Measurements from ENCODE around the gene ADCY10.

The ADCY10 gene, protein sequence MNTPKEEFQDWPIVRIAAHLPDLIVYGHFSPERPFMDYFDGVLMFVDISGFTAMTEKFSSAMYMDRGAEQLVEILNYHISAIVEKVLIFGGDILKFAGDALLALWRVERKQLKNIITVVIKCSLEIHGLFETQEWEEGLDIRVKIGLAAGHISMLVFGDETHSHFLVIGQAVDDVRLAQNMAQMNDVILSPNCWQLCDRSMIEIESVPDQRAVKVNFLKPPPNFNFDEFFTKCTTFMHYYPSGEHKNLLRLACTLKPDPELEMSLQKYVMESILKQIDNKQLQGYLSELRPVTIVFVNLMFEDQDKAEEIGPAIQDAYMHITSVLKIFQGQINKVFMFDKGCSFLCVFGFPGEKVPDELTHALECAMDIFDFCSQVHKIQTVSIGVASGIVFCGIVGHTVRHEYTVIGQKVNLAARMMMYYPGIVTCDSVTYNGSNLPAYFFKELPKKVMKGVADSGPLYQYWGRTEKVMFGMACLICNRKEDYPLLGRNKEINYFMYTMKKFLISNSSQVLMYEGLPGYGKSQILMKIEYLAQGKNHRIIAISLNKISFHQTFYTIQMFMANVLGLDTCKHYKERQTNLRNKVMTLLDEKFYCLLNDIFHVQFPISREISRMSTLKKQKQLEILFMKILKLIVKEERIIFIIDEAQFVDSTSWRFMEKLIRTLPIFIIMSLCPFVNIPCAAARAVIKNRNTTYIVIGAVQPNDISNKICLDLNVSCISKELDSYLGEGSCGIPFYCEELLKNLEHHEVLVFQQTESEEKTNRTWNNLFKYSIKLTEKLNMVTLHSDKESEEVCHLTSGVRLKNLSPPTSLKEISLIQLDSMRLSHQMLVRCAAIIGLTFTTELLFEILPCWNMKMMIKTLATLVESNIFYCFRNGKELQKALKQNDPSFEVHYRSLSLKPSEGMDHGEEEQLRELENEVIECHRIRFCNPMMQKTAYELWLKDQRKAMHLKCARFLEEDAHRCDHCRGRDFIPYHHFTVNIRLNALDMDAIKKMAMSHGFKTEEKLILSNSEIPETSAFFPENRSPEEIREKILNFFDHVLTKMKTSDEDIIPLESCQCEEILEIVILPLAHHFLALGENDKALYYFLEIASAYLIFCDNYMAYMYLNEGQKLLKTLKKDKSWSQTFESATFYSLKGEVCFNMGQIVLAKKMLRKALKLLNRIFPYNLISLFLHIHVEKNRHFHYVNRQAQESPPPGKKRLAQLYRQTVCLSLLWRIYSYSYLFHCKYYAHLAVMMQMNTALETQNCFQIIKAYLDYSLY (N-terminal part only)
- long read RNA-seq: 0 reads

DNA sequence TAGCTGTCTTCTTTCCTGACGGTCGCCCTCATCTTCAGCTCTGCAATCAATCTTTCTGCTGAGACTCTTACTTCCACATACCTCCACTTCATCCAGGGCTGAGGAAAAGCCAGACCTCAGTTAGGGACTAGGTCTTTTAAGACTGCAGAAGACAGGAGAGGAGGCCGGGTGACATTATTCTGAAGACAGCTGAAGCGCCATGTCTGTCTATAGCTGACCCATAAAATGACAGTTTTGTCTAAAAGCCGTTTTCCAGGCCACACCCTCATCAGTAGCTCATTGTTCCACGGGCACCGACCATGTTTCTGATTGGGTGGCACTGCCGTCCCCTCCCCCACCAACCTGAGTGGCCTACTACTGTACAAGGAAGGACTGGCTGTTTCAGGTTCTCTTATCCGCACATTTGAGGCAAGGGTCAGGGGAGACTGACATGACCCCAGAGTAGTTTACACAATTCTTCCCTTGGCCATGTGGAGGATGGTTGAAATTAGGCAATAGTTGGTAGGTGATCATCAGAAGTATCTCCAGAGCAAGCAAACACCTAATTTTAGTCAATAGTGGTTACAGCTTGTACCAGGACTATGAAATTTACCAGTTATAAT is at the start of gene ADCY10:
ADCY10 (minus strand) TSS at position 240 of the 602 bp plus-strand sequence. CDS start 8,994 bp downstream, outside the sequence.
- no peak for DNase-seq (ENCODE audit: low read depth in 1 of 2, low spot score in 1 of 2)
- Histone ChIP-seq H3K27me3 (ENCODE audit: insufficient read depth, poor library complexity, severe bottlenecking) (no peaks in the 10 kb centered on the region), H3K27ac (replicated peaks) (no peak within 1 kb of the TSS), H3K4me3 (replicated peaks; ENCODE audit: insufficient read depth, low read length) (no peak within 1 kb of the TSS)
- TF ChIP-seq, protein P1, sequence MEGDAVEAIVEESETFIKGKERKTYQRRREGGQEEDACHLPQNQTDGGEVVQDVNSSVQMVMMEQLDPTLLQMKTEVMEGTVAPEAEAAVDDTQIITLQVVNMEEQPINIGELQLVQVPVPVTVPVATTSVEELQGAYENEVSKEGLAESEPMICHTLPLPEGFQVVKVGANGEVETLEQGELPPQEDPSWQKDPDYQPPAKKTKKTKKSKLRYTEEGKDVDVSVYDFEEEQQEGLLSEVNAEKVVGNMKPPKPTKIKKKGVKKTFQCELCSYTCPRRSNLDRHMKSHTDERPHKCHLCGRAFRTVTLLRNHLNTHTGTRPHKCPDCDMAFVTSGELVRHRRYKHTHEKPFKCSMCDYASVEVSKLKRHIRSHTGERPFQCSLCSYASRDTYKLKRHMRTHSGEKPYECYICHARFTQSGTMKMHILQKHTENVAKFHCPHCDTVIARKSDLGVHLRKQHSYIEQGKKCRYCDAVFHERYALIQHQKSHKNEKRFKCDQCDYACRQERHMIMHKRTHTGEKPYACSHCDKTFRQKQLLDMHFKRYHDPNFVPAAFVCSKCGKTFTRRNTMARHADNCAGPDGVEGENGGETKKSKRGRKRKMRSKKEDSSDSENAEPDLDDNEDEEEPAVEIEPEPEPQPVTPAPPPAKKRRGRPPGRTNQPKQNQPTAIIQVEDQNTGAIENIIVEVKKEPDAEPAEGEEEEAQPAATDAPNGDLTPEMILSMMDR (IDR thresholded peaks at IDR 0.05; ENCODE audit: insufficient read depth, low read length): no peak
- TF ChIP-seq GABPA (IDR thresholded peaks at IDR 0.05; ENCODE audit: low read depth) (no peak), SPI1 (IDR thresholded peaks at IDR 0.05; ENCODE audit: borderline replicate concordance, low read depth) (no peak), POLR2AphosphoS5 (IDR thresholded peaks at IDR 0.05; ENCODE audit: low read depth) (no peak)
- TF ChIP-seq, protein P2, sequence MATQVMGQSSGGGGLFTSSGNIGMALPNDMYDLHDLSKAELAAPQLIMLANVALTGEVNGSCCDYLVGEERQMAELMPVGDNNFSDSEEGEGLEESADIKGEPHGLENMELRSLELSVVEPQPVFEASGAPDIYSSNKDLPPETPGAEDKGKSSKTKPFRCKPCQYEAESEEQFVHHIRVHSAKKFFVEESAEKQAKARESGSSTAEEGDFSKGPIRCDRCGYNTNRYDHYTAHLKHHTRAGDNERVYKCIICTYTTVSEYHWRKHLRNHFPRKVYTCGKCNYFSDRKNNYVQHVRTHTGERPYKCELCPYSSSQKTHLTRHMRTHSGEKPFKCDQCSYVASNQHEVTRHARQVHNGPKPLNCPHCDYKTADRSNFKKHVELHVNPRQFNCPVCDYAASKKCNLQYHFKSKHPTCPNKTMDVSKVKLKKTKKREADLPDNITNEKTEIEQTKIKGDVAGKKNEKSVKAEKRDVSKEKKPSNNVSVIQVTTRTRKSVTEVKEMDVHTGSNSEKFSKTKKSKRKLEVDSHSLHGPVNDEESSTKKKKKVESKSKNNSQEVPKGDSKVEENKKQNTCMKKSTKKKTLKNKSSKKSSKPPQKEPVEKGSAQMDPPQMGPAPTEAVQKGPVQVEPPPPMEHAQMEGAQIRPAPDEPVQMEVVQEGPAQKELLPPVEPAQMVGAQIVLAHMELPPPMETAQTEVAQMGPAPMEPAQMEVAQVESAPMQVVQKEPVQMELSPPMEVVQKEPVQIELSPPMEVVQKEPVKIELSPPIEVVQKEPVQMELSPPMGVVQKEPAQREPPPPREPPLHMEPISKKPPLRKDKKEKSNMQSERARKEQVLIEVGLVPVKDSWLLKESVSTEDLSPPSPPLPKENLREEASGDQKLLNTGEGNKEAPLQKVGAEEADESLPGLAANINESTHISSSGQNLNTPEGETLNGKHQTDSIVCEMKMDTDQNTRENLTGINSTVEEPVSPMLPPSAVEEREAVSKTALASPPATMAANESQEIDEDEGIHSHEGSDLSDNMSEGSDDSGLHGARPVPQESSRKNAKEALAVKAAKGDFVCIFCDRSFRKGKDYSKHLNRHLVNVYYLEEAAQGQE (IDR thresholded peaks at IDR 0.05; ENCODE audit: insufficient replicate concordance, low read depth): no peak

DNA sequence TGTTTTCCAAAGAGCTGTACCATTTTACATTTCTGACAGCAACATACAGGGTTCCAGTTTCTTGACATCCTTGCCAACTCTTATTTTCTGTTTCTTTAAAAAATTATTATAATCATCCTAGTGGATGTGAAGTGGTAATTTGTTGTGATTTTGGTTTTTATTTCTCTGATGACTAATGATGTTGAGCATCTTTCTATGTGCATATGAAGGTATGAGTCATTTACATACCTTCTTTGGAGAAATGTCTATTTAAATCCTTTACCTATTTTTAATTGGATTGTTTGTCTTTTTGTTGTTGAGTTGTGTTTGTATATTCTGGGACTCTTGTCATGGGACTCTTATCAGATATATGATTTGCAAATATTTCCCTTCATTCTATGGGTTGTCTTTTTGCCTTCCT is 43.8 kb upstream of the ADCY10 start:
- no peak for DNase-seq (ENCODE audit: low read depth in 1 of 2, low spot score in 1 of 2)
- no peak overlapping the region for H3K27ac ChIP-seq (replicated peaks)
- TF ChIP-seq, protein P2 (IDR thresholded peaks at IDR 0.05; ENCODE audit: insufficient replicate concordance, low read depth): no peak
- H3K27me3 ChIP-seq (ENCODE audit: insufficient read depth, poor library complexity, severe bottlenecking): no peaks in the 10 kb centered on the region
- no peak overlapping the region for H3K4me3 ChIP-seq (replicated peaks; ENCODE audit: insufficient read depth, low read length)

DNA sequence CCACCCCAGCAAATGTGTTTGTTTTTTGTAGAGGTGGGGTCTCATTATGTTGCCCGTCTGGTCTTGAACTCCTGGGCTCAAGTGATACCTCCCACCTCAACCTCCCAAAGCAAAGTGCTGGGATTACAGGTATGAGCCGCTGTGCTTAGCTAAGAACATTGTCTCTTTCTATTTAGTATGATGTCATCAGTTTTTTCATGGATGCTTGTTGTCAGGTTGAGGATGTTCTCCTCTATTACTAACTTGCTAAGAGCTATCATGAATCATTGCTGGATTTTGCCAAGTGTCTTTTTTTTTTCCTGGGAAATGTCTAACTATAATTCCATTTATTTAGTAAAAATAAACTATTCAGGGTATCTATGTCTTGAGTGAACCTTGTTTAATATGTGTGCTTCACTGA is 42.0 kb upstream of the ADCY10 start:
- Histone ChIP-seq H3K27me3 (ENCODE audit: insufficient read depth, poor library complexity, severe bottlenecking) (no peaks in the 10 kb centered on the region), H3K27ac (replicated peaks) (no peak overlapping the region), H3K4me3 (replicated peaks; ENCODE audit: insufficient read depth, low read length) (no peak overlapping the region)
- no peak for DNase-seq (ENCODE audit: low read depth in 1 of 2, low spot score in 1 of 2)
- TF ChIP-seq SPI1 (IDR thresholded peaks at IDR 0.05; ENCODE audit: borderline replicate concordance, low read depth) (no peak), GABPA (IDR thresholded peaks at IDR 0.05; ENCODE audit: low read depth) (no peak), POLR2AphosphoS5 (IDR thresholded peaks at IDR 0.05; ENCODE audit: low read depth) (no peak)
- TF ChIP-seq, protein P1 (IDR thresholded peaks at IDR 0.05; ENCODE audit: insufficient read depth, low read length): no peak
- TF ChIP-seq, protein P2 (IDR thresholded peaks at IDR 0.05; ENCODE audit: insufficient replicate concordance, low read depth): no peak

Measured in HL-60 (cell line).